Measurements from ENCODE around the gene RABAC1. TPM values are rescaled to one million over a fixed set of nuclear protein-coding genes. Genes with fewer than 3 reads are reported as not detected.

Gene RABAC1
- total and polyA plus RNA-seq, 2 of the 4 experiments (the other 2 are of a cell fraction) = 117 to 276 TPM

GRCh38 chr19:41926763-41927496 is 32.2 kb downstream of the RABAC1 start:
- Histone ChIP-seq H3K9me1 (ENCODE audit: insufficient read depth, low read length) (no peaks in the 10 kb centered on the region; the same call in 1 of the 2 replicates), H3K18ac (ENCODE audit: low read depth, low read length) (no peak overlapping the region), H2AK5ac (ENCODE audit: low read depth, low read length) (no peak overlapping the region), H3K27me3 (ENCODE audit: control insufficient read depth, insufficient read depth, low read length) (peaks cover 87% of the 10 kb centered on the region), H3K9ac (ENCODE audit: low read depth, low read length) (no peak overlapping the region), H3K56ac (ENCODE audit: extremely low read depth, insufficient read depth, low read length) (no peak overlapping the region), H2AFZ (replicated peaks; ENCODE audit: low read length, poor library complexity) (no peak overlapping the region), H3K4ac (ENCODE audit: low read depth, low read length) (no peak overlapping the region), H3K79me1 (ENCODE audit: low read depth in 1 of 2, low read length in 2 of 2) (no peaks in the 10 kb centered on the region), H4K91ac (ENCODE audit: insufficient read depth, low read depth, low read length) (no peak overlapping the region), H3K4me1 (ENCODE audit: control insufficient read depth, insufficient read depth, low read length) (peaks cover 5% of the 10 kb centered on the region), H2BK120ac (ENCODE audit: low read depth, low read length) (no peak overlapping the region), H3K9me3 (ENCODE audit: control insufficient read depth, insufficient read depth, low read length) (peaks cover 3% of the 10 kb centered on the region; the same call in 1 of the 2 replicates), H2BK5ac (ENCODE audit: low read depth, low read length, poor library complexity, severe bottlenecking) (no peak overlapping the region), H3K4me3 (ENCODE audit: insufficient read depth, low read depth, low read length) (no peak overlapping the region), H3K36me3 (ENCODE audit: control insufficient read depth, insufficient read depth, low read length) (no peaks in the 10 kb centered on the region), H2BK20ac (ENCODE audit: low read depth, low read length) (no peak overlapping the region), H3K14ac (replicated peaks; ENCODE audit: low read depth, low read length) (no peak overlapping the region), H3K23ac (ENCODE audit: low read depth, low read length) (no peak overlapping the region), H3K4me2 (ENCODE audit: low read depth, low read length) (no peak overlapping the region), H2AK9ac (replicated peaks; ENCODE audit: low read depth, low read length, poor library complexity) (no peak overlapping the region), H3K27ac (ENCODE audit: insufficient read depth, low read length) (no peak overlapping the region), H4K5ac (ENCODE audit: low read depth, low read length) (no peak overlapping the region), H4K20me1 (ENCODE audit: insufficient read depth, low read length) (peaks cover 23% of the 10 kb centered on the region; the same call in 1 of the 2 replicates), H2BK15ac (ENCODE audit: low read depth, low read length) (no peak overlapping the region), H4K8ac (ENCODE audit: low read depth in 2 of 2, low read length in 2 of 2) (no peak overlapping the region)
- 38% methylated on average over 14 of the region's 16 CpGs; no CpG with 5 or more reads in 1 of the 2 experiments for WGBS, 2 experiments (ENCODE audit: extremely low coverage in 2 of 2, insufficient read length in 1 of 2)
- BruUV-seq (replicated peaks) = no TSS peak
- dilution Hi-C loops (cut with HindIII; ENCODE audit: low sequenced_read_pairs, unreplicated experiment) = no loop called here
- ChIA-PET CTCF (no interaction called here), POLR2A (ENCODE audit: unreplicated experiment) (no interaction called here)
- ATAC-seq (ENCODE audit: low read depth) (no peak), DNase-seq (no peak)
- in situ Hi-C loops (cut with MboI; ENCODE audit: low sequenced_read_pairs) = no loop called here
- TF ChIP-seq CHD1 (IDR thresholded peaks at IDR 0.05; ENCODE audit: low read depth, low read length) (no peak), BHLHE40 (IDR thresholded peaks at IDR 0.05; ENCODE audit: low read depth, low read length) (no peak), RFX5 (IDR thresholded peaks at IDR 0.05; ENCODE audit: low read depth, low read length) (no peak), USF2 (IDR thresholded peaks at IDR 0.05; ENCODE audit: low read depth, low read length) (no peak), CEBPB (IDR thresholded peaks at IDR 0.05; ENCODE audit: low read depth, low read length) (no peak), MAFK (IDR thresholded peaks at IDR 0.05; ENCODE audit: low read depth, low read length) (no peak), MXI1 (IDR thresholded peaks at IDR 0.05; ENCODE audit: borderline replicate concordance, low read depth, low read length) (no peak), MAZ (IDR thresholded peaks at IDR 0.05; ENCODE audit: borderline replicate concordance, low read depth, low read length) (no peak), POLR2A (IDR thresholded peaks at IDR 0.05; ENCODE audit: low read depth, low read length) (no peak), RAD21 (IDR thresholded peaks at IDR 0.05; ENCODE audit: low read length) (no peak), NFE2L2 (IDR thresholded peaks at IDR 0.05; ENCODE audit: low read depth, low read length) (no peak), CTCF (conservative IDR thresholded peaks at IDR 0.05; ENCODE audit: low read depth, low read length) (no peak), SMC3 (IDR thresholded peaks at IDR 0.05; ENCODE audit: low read depth, low read length) (no peak), ELK1 (IDR thresholded peaks at IDR 0.05; ENCODE audit: borderline replicate concordance, low read depth, low read length) (no peak), RCOR1 (IDR thresholded peaks at IDR 0.05; ENCODE audit: insufficient replicate concordance, low read length) (no peak), FOS (IDR thresholded peaks at IDR 0.05; ENCODE audit: low read depth, low read length) (no peak)
- intact Hi-C loops (cut with micrococcal nuclease) = no loop called here

All from IMR-90 (cell line).